Iris pigment epithelial cell (primary cell): ENCODE measurements around the gene GDAP1L1.
"Not testable (repeated sequence)": the region's sequence is repeated elsewhere in the genome, so short reads cannot be mapped to it uniquely, and the experiment has no call there.

Source experiments
- DNase-seq: peaks from one replicate; pipeline ENCODE4 v3.0.0-alpha.2; 2011; ENCODE audit warnings: low read depth

GDAP1L1 gene

DNA sequence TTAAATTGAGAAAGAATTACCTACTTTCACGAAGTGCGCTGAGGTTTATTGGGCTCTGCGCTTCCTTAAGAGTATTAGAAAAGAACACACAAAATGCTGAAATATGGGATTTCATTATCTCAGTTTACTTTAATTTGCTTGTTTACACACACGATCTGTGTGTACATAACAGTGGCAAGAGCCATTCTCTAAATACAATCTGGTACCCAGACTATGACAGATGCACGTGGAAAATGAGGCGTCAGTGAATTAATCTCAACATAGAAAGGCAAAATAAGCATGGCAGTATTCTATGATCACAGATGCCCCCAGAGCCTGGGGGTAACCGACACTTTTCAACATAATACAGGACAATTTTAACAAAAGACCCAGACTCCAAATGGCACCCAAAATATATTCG, 55.6 kb downstream of the GDAP1L1 start:
- no peak for DNase-seq

DNA sequence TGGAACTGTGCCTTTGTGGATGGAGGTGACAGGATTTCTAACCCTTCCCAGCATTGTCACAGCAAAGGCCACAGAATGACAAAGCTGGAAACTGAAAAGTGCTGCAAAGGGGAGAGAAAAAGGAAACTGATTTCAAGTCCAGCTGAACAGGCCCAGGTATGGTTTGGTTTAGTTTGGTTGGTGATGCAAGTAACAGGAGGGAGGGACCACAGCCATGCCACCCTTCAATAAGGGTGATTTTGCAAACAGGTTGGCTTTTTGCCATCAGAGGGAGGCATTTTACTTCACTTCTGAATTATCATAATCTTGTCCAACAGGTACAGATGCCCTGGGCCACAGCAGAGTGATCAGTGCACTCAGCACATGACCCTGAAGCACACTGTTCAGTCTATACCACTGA, 57.3 kb downstream of the GDAP1L1 start:
- no peak for DNase-seq

DNA sequence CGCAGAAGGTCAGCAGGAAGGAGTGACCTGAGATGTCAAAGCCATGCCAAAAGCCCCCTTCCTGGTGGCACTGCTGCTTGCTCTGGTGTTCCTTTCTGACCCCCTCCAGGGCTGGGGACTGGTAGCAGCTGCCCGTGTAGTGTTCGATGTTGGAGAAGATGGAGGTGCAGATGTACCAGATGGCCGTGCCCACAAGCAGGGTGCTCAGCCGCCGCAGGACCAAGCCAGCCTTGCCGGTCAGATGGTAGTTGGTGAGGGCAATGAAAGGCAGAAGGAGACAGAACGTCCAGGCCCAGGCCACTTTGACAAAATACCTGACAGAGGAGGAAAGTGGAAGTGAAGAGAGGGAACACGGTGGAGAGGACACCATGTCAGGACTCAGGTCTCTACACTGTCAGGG, 59.8 kb downstream of the GDAP1L1 start:
- no peak for DNase-seq

DNA sequence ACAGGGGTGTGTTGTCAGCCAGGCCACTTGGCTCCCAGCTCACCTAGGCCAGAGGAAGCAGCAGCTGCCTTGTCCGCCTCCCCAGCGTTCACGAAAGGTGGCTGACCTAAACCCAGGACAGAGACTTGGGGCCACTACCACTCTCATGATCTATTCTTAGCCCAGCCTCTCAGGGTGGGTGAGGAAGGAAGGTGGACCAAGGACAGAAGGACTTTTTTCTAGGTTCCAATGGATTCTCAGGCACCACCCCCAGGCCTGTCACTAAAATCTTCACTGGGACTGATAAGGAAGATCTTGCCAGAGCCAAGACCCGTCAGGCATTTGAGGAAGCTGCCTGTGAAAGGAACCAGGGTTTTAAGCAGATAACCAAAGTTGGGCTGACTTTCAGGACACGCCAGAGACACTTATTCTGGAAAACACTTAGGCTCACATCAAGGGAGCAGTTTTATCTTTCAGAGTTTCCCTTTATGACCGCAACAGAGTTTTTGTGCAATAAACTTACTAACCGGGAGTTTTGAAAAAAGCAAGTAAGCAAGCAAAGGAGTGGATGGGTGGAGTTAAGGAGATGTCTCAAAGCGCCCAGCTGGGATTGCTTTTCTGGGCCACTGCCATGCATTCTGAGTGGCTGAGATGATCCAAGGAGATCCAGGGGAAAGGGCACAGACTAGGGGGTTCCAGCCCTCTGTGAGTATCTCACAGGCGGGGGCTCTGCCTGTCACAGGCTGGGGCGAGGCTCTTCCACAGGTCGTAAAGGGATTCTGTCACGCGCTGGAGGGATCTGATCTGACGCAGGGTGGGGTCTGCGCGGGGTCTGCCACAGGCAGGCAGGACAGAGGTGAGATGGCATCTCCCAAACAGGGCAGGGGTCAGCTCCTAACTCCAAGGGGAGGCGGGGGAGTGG, 62.9 kb downstream of the GDAP1L1 start:
- peak; percentile 78 for DNase-seq

DNA sequence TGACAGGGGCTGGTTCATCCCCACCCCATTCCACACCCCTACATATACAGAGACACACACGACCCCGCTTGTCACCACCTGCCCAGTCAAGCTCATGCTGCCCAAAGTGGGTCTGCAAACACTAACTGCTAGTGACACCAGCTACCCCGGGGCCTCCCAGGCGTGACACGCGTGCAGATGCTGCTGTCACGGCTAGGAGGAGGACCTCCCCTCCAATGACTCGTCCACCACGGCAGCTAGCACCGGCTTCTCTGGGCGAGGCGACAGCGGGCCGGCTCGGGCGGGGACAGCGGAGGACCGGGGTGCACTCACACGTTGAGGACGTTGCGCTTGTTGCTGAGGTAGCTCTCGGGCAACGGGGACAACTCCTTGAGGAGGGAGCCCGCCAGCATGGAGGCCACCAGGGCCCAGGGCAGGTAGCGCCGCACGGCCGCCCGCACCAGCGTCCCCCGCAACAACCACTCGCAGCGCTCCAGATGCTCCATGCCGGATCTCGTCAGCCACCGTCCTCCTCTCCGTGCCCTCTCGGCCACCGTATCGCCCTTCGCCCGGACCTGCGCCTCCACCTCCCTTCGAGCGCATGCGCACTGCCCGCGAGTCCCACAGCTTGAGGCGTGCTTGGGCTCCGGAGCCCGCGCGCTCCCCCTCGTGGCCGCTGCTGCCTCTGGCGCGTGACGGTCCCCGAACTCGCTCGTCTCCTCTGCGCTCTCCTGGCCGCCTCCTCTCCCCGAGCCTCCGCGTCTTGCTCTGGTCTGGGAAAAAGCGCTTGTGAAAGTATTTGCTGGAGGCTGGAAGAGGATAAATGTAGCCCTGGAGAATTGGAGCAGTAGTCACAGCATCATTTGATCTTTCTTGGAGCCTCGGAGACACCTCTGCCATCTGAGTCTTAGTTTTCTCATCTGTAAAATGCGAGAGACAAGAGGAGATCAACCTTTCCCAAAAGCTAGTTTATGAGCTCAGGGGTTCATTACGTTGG, 63.8 kb downstream of the GDAP1L1 start, which contains the start of gene FITM2:
FITM2 (minus strand) TSS at position 539 of the 976 bp plus-strand sequence; CDS start at position 485, 54 bp downstream.
- peak; percentile 95 for DNase-seq

DNA sequence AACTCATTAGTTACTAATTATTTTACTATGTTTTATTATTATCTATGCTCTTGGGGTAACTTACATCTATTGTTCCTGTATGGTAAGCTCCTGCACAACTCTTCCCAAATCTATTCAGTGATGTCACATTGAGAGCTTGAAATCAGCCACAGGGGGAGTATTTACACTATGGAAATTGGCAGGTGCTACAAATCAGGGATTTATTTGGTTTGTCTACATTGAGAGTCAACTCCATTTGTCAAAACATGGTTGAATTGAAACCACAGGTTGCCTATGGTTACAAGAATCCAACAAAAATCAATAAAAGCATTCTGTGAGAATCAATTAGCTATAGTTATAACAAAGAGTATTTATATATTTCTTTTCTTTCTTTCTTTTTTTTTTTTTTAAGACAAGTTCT, 67.8 kb downstream of the GDAP1L1 start:
- no peak for DNase-seq

DNA sequence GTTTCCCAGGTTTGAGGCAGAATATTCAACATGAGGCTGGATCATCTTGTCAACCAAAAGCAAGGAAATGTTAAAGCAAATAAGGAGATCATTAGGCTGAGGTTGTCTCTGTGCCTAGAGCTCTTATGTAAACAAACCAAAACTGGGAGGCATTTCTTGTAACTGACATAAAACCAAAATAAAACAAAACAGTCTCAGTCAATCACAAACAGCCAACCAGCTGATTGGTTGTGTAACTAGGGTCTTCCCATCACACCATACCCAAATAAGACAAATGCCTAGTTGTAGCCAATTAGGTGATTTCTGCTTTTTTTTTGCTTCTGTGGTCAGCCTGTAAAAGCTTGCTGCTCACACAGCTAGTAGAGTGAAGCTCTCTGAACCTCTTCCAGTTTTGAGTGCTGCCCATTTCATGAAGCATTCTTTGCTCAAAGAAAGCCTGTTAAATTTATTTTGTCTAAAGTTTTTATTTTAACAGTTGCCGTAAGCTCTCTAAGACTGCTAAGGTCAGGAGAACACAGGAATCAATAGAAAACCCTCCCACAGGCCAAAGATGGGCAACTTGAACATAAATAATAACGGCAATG, 72.8 kb downstream of the GDAP1L1 start:
- DNase-seq, result no peak

DNA sequence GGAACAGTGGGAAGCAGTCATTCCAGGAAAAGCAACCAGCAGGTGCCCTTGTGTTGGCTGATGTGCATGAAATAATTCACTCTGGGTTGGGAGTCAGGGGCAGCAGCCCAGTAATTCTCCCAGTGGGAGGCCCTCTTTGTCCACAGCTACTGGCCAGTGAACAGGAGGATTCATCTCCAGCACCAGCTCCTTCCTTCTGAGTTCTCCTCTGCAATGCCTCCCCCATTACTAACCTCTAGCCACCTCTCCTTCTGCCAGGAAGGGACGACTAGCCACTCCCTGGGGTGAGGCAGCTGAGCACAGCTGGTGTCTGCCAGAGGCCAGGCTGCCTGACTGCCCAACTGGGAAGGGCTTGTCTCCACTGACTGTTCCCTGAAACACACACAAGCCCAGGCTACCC, 77.2 kb downstream of the GDAP1L1 start:
- no peak for DNase-seq

DNA sequence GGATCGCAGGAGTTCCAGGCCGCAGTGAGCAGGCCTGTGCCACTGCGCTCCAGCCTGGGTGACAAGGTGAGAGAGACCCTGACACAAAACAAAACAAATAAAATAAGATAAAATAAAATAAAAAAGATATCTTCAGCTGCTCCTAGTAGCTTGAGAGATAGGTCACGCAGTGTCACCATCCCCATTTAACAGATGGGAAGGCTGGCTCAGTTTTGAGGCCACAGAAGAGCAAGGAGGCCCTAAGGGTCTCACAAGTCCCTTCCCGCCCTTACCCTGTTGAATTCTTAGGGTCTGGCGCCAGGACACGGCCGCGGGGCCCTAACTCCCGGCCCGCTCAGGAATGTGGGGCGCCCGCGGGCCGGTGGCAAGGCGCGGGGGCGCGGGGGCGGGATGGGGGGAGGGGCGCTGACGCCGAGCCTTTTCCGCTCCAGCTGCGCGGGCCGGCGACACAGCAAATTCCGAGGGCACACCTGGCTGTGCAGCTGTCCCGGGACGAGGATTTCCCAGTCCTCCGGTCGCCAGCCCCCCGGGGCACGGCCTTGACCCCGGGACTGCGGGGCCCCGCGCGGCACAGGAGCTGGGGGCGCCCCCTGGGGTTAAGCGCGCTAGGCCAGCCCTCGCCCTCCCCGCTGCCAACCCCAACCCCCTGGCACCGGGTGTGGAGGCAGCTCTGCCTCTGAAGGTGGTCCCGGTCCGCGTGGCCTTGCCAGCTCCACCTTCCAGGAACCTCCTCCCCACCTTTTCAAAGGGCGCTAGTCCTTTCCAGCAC, 79.5 kb downstream of the GDAP1L1 start:
- DNase-seq, result no peak

DNA sequence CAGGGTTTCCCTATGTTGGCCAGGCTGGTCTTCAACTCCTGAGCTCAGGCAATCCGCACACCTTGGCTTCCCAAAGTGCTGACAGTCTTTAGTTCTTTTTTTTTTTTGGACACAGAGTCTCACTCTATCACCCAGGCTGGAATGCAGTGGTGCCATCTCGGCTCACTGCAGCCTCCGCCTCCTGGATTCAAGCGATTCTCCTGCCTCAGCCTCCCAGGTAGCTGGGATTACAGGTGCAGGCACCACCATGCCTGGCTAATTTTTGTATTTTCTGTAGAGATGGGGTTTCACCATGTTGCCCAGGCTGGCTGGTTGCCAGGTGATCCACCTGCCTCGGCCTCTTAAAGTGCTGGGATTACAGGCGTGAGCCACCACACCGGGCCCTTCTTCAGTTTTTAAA, 80.6 kb downstream of the GDAP1L1 start:
- DNase-seq, result not testable (repeated sequence)

DNA sequence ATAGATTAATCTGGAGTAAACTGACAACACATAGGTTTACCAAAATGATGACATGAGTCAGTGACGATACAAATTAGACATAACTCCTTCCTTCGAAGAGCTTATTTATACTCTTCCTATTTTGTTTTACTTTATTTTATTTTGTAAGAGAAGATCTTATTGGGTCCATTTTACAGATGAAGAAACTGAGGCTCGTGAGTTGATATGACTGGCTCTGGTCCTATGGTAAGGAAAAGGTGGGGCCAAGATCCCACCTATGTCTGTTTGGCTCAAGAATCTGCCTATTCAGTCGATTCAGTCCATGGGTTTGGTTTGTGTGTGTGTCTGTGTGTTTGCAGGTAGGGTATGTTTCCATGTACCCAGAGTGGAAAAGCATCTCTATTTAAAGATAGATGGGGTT, 81.3 kb downstream of the GDAP1L1 start:
- DNase-seq, result no peak
